ENCODE data around the gene SYNPO2L.
A peak's percentile ranks its signal among the peaks of the same experiment; 100 is the strongest.
"Not testable (repeated sequence)": the region's sequence is repeated elsewhere in the genome, so short reads cannot be mapped to it uniquely, and the experiment has no call there.

SYNPO2L gene

DNA sequence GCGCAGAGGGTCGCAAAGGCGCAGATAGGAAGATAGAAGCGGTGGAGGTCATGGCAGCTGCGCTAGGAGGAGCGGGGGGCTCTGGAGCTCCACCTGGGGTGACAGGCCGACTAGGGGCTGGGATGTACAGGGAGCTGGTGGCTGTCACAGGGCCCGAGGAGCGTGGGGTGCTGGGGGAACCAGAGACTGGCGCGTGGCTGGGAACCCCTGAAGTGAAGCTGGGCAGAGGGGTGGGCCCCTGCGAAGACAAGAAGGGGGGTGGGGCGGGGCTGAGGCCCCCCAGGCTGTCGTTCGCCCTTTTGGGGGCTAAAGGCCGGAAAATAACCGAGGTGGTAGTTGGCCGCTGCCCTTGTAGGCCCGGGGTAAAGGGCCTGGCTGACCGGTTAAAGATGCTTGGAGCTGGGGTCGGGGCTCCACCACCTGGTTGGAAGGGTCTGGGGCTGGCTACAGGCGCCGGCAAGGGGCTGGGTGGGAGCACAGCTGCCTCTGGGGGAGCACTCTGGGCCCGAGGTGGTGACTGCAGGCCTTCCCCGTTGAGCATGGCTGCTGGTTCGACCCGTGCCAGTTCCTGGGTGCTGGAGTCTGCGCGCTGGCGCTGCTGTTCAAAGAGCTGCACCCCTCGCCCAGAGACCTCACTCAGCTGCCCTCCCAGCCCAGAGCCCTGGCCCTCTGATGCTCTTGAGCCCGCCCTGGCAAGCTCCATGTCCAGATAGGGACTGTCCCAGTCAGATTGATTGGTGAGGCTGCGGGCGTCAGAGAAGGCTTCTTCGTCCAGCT is 7.8 kb downstream of the SYNPO2L start:
- no peak for DNase-seq

GRCh38 chr10:73647211-73647874 is 8.5 kb downstream of the SYNPO2L start:
- peak; percentile 60 for DNase-seq

DNA sequence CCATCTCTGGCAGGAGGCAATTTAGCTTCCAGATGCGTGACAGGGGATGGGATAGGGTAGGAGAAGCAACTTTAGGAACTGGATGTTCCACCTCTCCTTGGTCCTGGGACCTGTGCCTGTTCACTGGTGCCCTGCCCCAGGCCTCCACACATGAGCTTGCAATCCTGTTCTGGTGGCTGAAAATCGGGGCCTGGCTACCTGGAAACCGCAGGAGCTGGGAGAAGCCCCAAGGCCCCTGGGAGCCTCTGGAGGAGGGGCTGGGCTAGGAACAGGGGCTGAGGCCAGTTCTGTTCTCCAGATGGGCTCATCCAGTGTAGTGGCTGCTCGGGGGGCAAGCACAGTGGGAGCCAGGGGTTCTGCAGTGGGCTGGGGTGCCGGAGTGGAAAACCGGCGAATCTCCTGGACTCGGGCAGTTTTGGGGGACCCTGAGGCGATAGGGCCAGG is 9.2 kb downstream of the SYNPO2L start:
- DNase-seq = no peak

DNA sequence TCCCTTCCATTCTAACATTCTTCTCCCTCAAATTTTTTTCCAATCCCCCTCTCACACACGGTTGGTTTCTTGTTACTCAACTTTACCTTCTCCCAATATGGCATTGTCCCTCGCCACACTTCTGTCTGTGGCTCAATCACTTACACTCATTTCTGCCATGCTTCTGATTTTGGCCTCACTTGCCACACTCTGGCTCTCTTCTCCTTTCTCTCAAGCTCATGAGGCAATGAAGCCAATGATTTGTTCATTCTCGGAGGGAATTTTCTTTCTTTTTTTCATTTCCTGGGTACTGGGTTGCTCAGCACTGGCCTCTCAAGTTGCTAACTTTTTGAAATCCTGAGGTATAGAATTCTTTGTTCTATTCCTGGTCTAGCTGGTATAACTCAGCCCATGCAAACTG is 10.6 kb downstream of the SYNPO2L start:
- DNase-seq = no peak

GRCh38 chr10:73644767-73645166 is 11.1 kb downstream of the SYNPO2L start:
- DNase-seq = no peak

GRCh38 chr10:73644015-73644743 is 11.7 kb downstream of the SYNPO2L start:
- peak; percentile 9 for DNase-seq

DNA sequence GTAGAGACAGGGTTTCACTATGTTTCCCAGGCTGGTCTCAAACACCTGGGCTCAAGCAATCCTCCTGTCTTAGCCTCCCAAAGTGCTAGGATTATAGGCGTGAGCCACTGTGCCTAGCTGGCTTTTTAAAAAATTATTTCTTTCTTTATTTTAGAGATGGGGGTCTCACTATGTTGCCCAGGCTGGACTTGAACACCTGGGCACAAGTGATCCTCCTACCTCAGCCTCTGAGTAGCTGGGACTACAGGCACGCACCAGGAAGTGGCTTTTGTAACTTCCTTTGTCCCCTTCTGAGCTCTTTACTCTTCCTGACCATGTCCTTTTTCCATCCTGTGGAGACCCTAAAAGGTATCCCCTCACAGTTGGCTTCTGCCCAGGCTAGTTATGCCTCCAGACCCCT is 12.5 kb downstream of the SYNPO2L start:
- DNase-seq = no peak

DNA sequence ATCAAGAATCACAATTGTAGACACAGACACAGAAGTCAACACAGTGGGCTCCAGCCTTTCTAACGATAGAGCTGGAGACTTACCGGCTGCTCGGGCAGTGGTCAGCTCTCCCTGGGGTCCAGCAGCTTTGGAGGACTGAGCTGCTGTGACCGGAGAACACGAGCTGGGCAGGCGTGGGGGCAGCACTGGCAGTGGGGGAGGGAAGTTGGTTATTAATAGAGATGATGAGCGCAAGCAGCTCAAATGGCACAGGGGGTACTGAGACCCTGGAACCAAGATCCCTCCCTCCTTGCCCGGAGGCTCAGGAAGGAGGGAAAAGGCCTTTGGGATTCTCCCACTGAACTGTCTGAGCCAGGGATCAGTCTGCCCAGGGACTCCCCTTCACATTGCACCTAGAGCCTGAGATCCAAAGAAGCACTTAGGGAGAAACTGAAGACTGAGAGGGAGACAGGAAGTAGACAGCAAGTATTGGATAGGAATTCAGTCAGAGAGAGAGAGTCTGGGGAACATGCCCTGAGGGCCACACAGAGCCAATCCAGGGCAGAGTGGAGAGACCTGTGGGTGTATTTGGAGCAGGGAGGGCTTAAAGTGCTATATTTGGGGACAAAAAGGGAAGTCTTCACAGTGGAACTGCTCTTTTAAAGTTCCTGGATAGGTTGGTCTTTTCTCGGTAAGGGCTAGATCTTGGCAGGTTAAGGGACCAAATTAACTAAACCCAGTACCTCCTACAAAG is 14.3 kb downstream of the SYNPO2L start, which contains the start of gene MYOZ1:
MYOZ1 (minus strand) TSS at position 147 of the 733 bp plus-strand sequence. CDS start 1,457 bp downstream, outside the sequence.
- DNase-seq = no peak

- no peak for DNase-seq
Measured at GRCh38 chr10:73639286-73639685, 16.5 kb downstream of the SYNPO2L start.

- DNase-seq = no peak
Measured at GRCh38 chr10:73635781-73636180, 20.0 kb downstream of the SYNPO2L start.

DNA sequence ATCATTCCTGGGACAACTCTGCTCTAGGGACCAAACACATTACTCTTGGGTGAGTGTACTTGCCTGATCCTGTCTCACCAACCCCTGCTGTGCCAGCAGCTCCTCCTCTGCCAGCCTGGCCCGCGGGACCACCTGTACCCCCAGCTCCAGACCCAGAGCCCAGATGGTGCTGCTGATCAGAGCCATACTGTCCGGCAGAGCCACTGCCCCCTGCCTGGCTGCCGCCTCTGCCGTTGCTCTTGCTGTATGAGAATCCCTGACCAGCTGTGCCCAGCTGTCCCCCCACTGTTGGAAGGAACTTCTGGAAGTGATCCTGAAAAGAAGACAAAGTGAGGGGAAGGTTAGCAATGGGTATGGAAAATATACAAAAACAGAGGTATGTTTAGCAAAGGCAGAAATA is 21.4 kb downstream of the SYNPO2L start:
- no peak for DNase-seq

DNA sequence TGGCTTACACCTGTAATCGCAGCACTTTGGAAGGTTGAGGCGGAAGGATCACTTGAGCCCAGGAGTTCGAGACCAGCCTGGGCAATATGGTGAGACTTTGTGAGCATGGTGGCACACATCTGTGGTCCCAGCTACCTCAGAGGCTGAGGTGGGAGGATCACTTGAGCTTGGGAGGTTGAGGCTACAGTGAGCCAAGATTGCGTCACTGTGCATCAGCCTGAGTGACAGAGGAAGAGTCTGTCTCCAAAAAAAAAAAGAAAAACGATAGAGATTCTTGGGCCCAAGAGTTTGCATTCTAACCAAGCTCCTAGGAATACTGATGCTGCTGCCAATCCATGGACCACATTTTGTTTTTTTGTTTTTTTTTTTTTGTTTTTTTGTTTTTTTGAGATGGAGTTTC is 26.7 kb downstream of the SYNPO2L start:
- DNase-seq = no peak

DNA sequence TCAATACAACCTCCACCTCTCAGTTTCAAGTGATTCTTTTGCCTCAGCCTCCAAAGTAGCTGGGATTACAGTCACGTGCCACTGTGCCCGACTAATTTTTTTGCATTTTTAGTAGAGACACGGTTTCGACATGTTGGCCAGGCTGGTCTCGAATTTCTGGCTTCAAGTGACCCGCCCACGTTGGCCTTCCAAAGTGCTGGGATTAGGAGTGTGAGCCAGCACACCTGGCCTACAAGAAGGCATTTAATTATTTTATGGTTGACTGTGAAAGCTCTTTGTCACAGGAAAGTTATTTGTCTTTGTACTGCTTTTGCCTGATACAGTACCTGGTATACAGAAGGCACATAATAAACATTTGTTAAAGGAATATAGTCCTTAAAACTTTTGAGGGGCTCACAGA is 27.4 kb downstream of the SYNPO2L start:
- DNase-seq = no peak

DNA sequence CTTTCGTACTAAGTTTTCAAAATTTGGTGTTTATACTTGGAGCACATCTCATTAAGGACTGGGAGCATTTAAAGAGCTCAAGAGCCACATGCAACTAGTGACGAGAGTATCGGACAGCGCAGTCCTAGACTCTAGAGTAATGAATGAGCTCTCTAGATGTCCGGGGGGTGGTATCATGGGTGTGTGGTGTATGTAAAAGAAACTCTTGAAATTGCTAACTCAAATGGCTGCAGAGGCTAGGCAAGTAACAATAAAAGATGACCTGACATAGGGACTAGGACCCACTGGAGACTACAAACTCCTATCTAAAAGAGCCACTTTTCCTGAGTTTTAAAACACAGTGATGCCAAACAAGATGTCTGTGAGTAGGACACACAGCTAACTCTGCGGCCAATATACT is 28.5 kb downstream of the SYNPO2L start:
- no peak for DNase-seq

DNA sequence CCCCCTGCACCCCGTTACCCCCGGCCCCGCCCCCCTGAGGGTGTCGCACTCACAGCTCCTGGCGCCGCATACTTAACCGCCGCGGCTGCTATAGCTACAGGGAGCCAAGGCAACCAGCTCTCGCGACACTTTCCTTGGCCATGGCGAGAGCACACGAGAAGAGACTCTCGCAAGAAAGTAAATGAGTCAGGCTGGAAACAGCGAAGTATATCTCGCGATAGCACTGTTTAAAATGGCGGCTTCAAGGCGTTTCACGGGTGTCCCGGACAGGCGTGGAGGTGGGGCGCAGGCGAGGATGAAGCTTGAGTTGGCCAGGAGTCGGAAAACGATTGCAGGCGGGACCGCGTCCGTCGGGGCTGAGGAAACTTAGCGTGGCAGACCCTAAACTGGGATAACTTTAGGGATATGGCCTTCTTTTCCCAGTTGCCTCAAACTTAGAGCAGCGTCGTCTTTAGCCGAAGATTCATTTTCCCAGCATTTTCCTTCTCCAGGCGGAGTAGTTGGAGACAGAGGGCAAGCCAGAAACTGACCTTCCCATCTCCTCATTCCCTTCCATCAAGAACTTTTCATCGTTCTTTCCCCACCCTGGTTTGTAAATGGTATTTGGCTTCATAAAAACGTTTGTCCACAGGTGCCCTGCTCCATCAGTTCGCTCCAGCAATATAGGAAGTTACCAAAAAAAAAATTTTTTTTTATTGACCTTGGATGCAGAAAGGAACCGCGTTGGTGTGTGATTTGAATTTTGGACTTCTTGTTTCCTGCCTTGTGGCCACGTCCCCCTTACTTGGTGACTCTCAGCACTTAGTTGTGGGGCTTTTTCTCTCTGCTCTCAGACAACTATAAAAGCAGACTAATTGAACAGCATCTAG is 29.7 kb downstream of the SYNPO2L start:
- DNase-seq = peak; percentile 90

DNA sequence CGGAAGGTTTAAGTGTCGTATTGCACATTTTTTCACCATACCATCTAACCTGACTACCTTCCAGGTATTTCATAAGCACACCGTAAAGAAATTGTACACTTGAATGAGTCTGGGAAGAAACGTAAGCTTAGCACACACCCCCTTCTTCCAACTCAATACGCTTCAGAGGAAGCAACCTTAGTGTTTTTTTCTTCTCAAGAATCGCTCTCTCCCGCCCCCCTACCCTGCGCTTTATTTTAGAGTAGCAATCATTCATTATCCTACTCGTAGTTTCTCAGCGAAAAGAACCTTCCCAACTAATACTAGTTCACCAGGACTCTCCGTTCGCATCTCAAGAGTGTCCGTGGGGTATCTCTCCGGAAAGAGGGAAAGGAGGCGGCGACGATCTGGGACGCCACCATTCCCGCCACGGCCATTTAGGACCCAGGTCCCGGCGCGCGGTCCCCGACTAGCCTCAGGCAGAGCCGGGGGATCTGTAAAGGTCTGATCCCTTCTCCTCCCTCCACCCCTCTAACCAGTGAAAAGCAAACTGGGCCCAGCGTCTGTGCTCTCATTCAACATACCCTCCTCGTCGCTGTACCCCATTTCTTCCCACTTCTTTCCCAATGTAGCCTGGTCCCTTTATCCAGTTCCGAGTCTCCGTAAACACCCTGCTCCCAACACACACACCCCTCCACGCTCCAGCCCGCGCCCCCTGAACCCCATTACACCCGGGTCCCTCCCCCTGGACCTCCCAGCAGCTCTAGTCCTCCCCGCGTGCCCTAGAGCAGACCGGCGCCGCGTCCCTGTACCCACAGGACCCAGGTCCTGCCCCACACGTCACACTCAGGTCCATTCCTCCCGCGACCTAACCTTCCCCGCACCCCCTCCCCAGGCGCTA is 30.6 kb downstream of the SYNPO2L start:
- no peak for DNase-seq

DNA sequence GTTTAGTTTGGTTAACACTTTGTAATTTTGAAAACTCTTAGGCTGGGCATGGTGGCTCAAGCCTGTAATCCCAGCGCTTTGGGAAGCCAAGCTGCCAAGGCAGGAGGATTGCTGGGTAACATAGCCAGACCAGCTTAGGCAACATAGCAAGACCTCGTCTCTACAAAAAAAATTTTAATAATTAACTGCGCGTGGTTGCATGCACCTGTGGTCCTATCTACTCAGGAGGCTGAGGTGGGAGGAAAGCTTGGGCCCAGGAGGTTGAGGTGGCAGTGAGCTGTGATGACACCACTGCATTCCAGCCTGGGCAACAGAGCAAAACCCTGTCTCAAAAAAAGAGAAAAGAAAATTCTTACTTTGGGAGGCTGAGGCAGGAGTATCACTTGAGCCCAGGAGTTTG is 32.8 kb downstream of the SYNPO2L start:
- no peak for DNase-seq

DNA sequence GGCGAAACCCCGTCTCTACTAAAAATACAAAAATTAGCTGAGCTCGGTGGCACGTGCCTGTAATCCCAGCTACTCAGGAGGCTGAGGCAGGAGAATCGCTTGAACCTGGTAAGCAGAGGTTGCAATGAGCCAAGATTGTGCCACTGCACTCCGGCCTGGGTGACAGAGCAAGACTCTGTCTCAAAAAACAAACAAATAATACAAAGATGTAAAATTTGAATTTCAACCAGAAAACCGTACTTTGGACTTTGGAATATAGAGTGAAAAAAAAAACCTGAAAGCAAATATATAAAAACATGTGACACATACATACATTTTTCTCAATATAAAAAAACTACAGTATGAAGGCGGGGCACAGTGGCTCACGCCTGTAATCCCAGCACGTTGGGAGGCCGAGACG is 34.9 kb downstream of the SYNPO2L start:
- DNase-seq = not testable (repeated sequence)

GRCh38 chr10:73617143-73617542 is 38.7 kb downstream of the SYNPO2L start:
- not testable (repeated sequence) for DNase-seq

DNA sequence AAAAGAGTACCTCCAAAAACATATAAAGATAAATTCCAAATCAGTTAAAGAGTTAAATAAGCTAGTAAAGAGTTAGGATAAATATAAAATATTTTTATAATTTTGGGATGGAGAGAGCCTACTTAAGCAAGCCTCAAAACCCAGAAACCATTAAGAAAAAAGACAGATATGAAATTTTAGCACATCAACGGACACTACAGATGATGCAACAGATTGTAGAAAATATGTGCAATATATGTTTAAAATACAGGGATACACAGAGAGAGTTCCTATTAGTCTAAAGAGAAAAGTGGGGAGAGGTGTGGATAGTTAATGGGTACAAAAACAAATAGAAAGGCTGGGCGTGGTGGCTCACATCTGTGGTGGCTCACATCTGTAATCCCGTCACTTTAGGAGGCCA is 41.1 kb downstream of the SYNPO2L start:
- no peak for DNase-seq

GRCh38 chr10:73609116-73609515 is 46.7 kb downstream of the SYNPO2L start:
- DNase-seq = no peak

All from COR-L47 (cell line).